Activated naive CD8-positive, alpha-beta T cell treated with anti-CD3 and anti-CD28 coated beads, Interleukin-2, amount 50 U/mL, for 24 hours (primary cell): ENCODE results near the gene SYNE2.

ENCODE experiments used
- ATAC-seq: fragments of 150-1000 bp; cut with Tn5 transposase; one replicate; pipeline ENCODE4 v1.10.0; 2021
- DNase-seq: peaks from one replicate; pipeline ENCODE4 v3.0.0; 2021
- H3K27ac Mint-ChIP-seq: one replicate; pipeline ENCODE4 v1.8.0; 2021; ENCODE audit warnings: mild to moderate bottlenecking, mixed read lengths
- H3K27me3 Mint-ChIP-seq: one replicate; pipeline ENCODE4 v1.8.0; 2021; ENCODE audit warnings: mixed read lengths
- H3K36me3 Mint-ChIP-seq: one replicate; pipeline ENCODE4 v1.8.0; 2021; ENCODE audit warnings: low read depth, mixed read lengths
- H3K4me1 Mint-ChIP-seq: one replicate; pipeline ENCODE4 v1.8.0; 2021; ENCODE audit warnings: mixed read lengths
- H3K4me3 Mint-ChIP-seq: one replicate; pipeline ENCODE4 v1.8.0; 2021; ENCODE audit warnings: mild to moderate bottlenecking, moderate library complexity, mixed read lengths
- H3K9me3 Mint-ChIP-seq: one replicate; pipeline ENCODE4 v1.8.0; 2021; ENCODE audit warnings: mixed read lengths

SYNE2 gene

GRCh38 chr14:63949696-63950095 lies 96.9 kb downstream of the SYNE2 start:
- no peaks in the 10 kb centered on the region for H3K9me3 Mint-ChIP-seq
- ATAC-seq (no peak), DNase-seq (no peak)
- no peaks in the 10 kb centered on the region for H3K4me1 Mint-ChIP-seq
- no peak overlapping the region for H3K27ac Mint-ChIP-seq
- peaks cover 15% of the 10 kb centered on the region for H3K36me3 Mint-ChIP-seq
- no peaks in the 10 kb centered on the region for H3K27me3 Mint-ChIP-seq
- no peak overlapping the region for H3K4me3 Mint-ChIP-seq

- H3K4me1 Mint-ChIP-seq: no peaks in the 10 kb centered on the region
- peaks cover 13% of the 10 kb centered on the region for H3K36me3 Mint-ChIP-seq
- no peak overlapping the region for H3K4me3 Mint-ChIP-seq
- H3K9me3 Mint-ChIP-seq: no peaks in the 10 kb centered on the region
- H3K27me3 Mint-ChIP-seq: no peaks in the 10 kb centered on the region
- no peak for ATAC-seq
- DNase-seq: no peak
- no peak overlapping the region for H3K27ac Mint-ChIP-seq
Observed at GRCh38 chr14:63951021-63951420, 98.2 kb downstream of the SYNE2 start.

- H3K4me1 Mint-ChIP-seq: no peaks in the 10 kb centered on the region
- DNase-seq (no peak), ATAC-seq (no peak)
- H3K9me3 Mint-ChIP-seq: no peaks in the 10 kb centered on the region
- H3K4me3 Mint-ChIP-seq: no peak overlapping the region
- no peak overlapping the region for H3K27ac Mint-ChIP-seq
- H3K27me3 Mint-ChIP-seq: no peaks in the 10 kb centered on the region
- H3K36me3 Mint-ChIP-seq: peaks cover 13% of the 10 kb centered on the region
Observed at GRCh38 chr14:63951429-63951828, 98.6 kb downstream of the SYNE2 start.

GRCh38 chr14:63952053-63952932 lies 99.5 kb downstream of the SYNE2 start:
- peaks cover 13% of the 10 kb centered on the region for H3K36me3 Mint-ChIP-seq

GRCh38 chr14:63952933-63953437 lies 100.2 kb downstream of the SYNE2 start:
- no peaks in the 10 kb centered on the region for H3K9me3 Mint-ChIP-seq
- DNase-seq: no peak
- H3K27me3 Mint-ChIP-seq: no peaks in the 10 kb centered on the region
- H3K27ac Mint-ChIP-seq: no peak overlapping the region
- H3K36me3 Mint-ChIP-seq: peaks cover 13% of the 10 kb centered on the region
- no peaks in the 10 kb centered on the region for H3K4me1 Mint-ChIP-seq
- no peak overlapping the region for H3K4me3 Mint-ChIP-seq
- no peak for ATAC-seq

More at GRCh38 chr14:63952053-63952932, 99.5 kb downstream of the SYNE2 start:
- H3K27me3 Mint-ChIP-seq: no peaks in the 10 kb centered on the region
- H3K9me3 Mint-ChIP-seq: no peaks in the 10 kb centered on the region
- DNase-seq (no peak), ATAC-seq (no peak)
- H3K27ac Mint-ChIP-seq: no peak overlapping the region
- no peak overlapping the region for H3K4me3 Mint-ChIP-seq
- H3K4me1 Mint-ChIP-seq: no peaks in the 10 kb centered on the region

GRCh38 chr14:63956326-63956725 lies 103.5 kb downstream of the SYNE2 start:
- DNase-seq: no peak
- H3K27me3 Mint-ChIP-seq: no peaks in the 10 kb centered on the region

DNA sequence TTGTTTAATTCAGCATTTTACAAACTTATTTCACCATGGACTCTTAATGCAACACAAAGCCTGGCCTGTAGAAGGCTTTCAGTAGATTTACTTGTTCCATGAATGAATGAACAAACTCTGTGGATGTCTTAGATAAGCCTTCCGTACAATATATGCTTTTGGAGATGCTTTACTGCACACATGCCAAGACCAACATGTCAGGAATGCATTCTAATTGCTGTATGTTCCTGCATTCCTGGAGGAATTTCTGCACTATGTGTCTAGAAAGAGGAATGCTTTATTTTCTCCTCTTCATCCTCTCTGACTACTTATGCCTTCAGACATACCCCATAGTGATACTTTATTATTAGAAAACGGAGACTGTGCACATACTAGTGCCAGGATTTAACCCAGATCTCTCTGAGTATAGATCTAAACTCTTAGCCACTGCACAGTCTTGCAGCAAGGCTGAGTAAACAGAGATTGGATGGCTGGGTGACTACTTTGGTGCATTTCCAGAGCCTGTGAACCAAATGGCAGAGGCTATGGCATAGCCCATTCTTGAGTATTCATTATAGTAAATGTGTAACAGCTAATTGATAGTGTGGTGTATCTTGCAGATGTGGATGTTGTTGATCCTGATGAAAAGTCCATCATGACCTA lies 108.2 kb downstream of the SYNE2 start:
- Mint-ChIP-seq H3K9me3 (no peaks in the 10 kb centered on the region), H3K27me3 (no peaks in the 10 kb centered on the region), H3K27ac (no peak overlapping the region), H3K36me3 (no peaks in the 10 kb centered on the region), H3K4me3 (no peak overlapping the region), H3K4me1 (no peaks in the 10 kb centered on the region)
- ATAC-seq: no peak
- DNase-seq: no peak

More at GRCh38 chr14:63956326-63956725, 103.5 kb downstream of the SYNE2 start:
- Mint-ChIP-seq H3K4me1 (no peaks in the 10 kb centered on the region), H3K4me3 (no peak overlapping the region), H3K27ac (no peak overlapping the region), H3K9me3 (no peaks in the 10 kb centered on the region), H3K36me3 (no peaks in the 10 kb centered on the region)
- ATAC-seq: no peak

- Mint-ChIP-seq H3K27me3 (no peaks in the 10 kb centered on the region), H3K4me1 (no peaks in the 10 kb centered on the region), H3K36me3 (peaks cover 2% of the 10 kb centered on the region), H3K27ac (no peak overlapping the region), H3K4me3 (no peak overlapping the region), H3K9me3 (no peaks in the 10 kb centered on the region)
- no peak for ATAC-seq
- DNase-seq: no peak
Observed at GRCh38 chr14:63962906-63963305, 110.1 kb downstream of the SYNE2 start.

- H3K4me3 Mint-ChIP-seq: no peak overlapping the region
- H3K27me3 Mint-ChIP-seq: no peaks in the 10 kb centered on the region
- H3K36me3 Mint-ChIP-seq: peaks cover 2% of the 10 kb centered on the region
- no peak for DNase-seq
- H3K4me1 Mint-ChIP-seq: no peaks in the 10 kb centered on the region
- no peak overlapping the region for H3K27ac Mint-ChIP-seq
- H3K9me3 Mint-ChIP-seq: no peaks in the 10 kb centered on the region
- no peak for ATAC-seq
Observed at GRCh38 chr14:63963439-63963838, 110.6 kb downstream of the SYNE2 start.

GRCh38 chr14:63964113-63964512 lies 111.3 kb downstream of the SYNE2 start:
- no peak overlapping the region for H3K27ac Mint-ChIP-seq
- H3K9me3 Mint-ChIP-seq: no peaks in the 10 kb centered on the region
- H3K36me3 Mint-ChIP-seq: peaks cover 5% of the 10 kb centered on the region
- no peaks in the 10 kb centered on the region for H3K27me3 Mint-ChIP-seq
- no peak overlapping the region for H3K4me3 Mint-ChIP-seq
- ATAC-seq: no peak
- H3K4me1 Mint-ChIP-seq: no peaks in the 10 kb centered on the region
- no peak for DNase-seq

GRCh38 chr14:63966407-63966806 lies 113.6 kb downstream of the SYNE2 start:
- H3K27me3 Mint-ChIP-seq: no peaks in the 10 kb centered on the region
- H3K27ac Mint-ChIP-seq: no peak overlapping the region
- no peak for DNase-seq
- no peak for ATAC-seq
- H3K4me3 Mint-ChIP-seq: no peak overlapping the region
- H3K36me3 Mint-ChIP-seq: peaks cover 8% of the 10 kb centered on the region
- no peaks in the 10 kb centered on the region for H3K9me3 Mint-ChIP-seq
- H3K4me1 Mint-ChIP-seq: no peaks in the 10 kb centered on the region

DNA sequence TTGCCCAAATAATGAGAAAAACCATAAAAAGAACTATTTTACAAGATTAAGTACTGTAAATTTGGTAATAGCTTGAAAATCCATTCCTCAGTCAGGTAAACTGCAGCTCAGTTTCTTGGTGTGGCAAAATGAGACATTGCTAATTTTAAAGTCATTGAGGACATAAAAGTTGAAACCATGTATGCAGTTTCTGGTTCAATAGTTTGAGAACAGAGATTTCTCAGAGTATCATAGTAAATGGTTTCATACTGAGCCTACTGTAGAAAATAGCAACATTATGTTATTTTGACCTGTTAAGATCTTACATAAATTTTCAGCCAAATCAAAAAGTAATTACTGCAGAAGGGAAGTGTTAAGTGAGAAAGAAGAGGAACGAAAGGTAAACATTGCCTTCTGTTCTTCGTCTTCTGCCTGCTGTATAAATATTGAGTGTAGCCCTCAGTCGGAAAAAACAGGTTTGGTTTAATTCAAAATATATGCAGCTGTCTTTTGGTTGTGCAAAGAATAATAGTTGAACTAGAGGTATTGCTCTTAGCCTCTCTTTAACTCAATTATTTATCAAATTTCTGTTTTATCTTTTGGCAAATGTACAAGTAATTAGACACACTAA lies 119.6 kb downstream of the SYNE2 start:
- DNase-seq: no peak
- H3K9me3 Mint-ChIP-seq: no peaks in the 10 kb centered on the region
- no peaks in the 10 kb centered on the region for H3K27me3 Mint-ChIP-seq
- H3K4me3 Mint-ChIP-seq: no peak overlapping the region
- H3K36me3 Mint-ChIP-seq: peaks cover 8% of the 10 kb centered on the region
- H3K27ac Mint-ChIP-seq: no peak overlapping the region
- no peak for ATAC-seq
- no peaks in the 10 kb centered on the region for H3K4me1 Mint-ChIP-seq

DNA sequence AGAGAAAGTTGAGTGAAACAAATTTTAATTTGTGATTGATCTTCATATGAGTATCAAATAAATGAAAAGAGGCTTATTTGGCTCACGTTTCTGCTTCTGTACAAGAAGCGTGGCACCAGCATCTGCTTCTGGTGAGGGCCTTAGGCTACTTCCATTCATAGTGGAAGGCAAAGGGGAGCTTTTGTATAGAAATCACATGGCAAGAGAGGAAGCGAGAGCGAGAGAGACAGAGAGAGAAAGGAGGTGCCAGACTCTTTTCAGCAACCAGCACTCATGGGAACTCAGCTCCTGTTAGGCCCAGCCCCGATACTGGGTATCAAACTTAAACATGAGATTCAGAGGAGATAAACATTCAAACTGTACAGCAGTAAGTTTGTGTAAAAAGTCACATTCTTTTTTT lies 121.4 kb downstream of the SYNE2 start:
- ATAC-seq: no peak
- no peak overlapping the region for H3K27ac Mint-ChIP-seq
- H3K4me3 Mint-ChIP-seq: no peak overlapping the region
- H3K4me1 Mint-ChIP-seq: no peaks in the 10 kb centered on the region
- no peaks in the 10 kb centered on the region for H3K27me3 Mint-ChIP-seq
- no peak for DNase-seq
- H3K9me3 Mint-ChIP-seq: no peaks in the 10 kb centered on the region
- H3K36me3 Mint-ChIP-seq: peaks cover 9% of the 10 kb centered on the region

DNA sequence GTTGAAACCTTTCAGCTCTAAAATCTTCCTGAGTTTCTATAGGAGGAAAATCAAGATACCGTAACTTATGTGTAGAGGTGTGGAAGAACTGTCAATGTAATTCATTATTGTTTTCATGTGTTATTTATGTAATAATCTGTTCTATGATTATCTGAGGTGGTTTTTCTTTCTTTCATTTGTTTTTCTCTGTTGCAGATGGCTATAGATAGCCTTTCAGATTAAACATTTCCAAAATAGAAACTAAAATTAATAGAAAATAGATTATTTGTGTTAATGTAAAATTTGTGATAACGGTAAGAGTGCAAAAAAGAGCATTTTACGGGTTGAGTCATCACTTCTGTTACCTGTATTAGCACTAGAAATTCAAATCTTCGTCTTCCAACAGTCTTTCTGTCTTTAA lies 128.8 kb downstream of the SYNE2 start:
- Mint-ChIP-seq H3K4me1 (no peaks in the 10 kb centered on the region), H3K4me3 (no peak overlapping the region), H3K27me3 (no peaks in the 10 kb centered on the region), H3K36me3 (peaks cover 8% of the 10 kb centered on the region), H3K9me3 (no peaks in the 10 kb centered on the region), H3K27ac (no peak overlapping the region)
- ATAC-seq (no peak), DNase-seq (no peak)

DNA sequence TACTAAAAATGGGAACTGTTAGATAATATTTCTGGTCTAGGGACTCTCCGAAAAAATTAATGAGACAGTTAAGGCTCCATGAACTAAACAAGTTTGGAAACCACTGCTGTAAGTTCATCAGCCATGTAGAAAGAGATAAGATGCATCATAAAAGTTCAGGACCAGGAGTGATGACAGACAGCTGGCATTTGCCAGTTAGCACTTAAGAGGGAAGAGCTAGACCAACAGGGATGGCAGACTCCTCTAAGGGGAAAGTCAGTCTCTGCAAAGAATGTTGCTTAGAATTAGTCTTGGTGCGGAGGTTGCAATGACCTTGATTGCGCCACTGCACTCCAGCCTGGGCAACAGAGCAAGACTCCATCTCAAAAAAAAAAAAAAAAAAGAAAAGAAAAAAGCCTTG lies 129.4 kb downstream of the SYNE2 start:
- H3K36me3 Mint-ChIP-seq: peaks cover 8% of the 10 kb centered on the region
- no peak for ATAC-seq
- H3K27me3 Mint-ChIP-seq: no peaks in the 10 kb centered on the region
- no peak overlapping the region for H3K4me3 Mint-ChIP-seq
- H3K9me3 Mint-ChIP-seq: no peaks in the 10 kb centered on the region
- no peak for DNase-seq
- H3K27ac Mint-ChIP-seq: no peak overlapping the region
- no peaks in the 10 kb centered on the region for H3K4me1 Mint-ChIP-seq
